ENCODE data around the gene TTC7B.

The TTC7B gene

GRCh38 chr14:90730206-90730766 lies 85.9 kb downstream of the TTC7B start:
- peak in 1 of 42 donors; percentile 40 for DNase-seq

DNA sequence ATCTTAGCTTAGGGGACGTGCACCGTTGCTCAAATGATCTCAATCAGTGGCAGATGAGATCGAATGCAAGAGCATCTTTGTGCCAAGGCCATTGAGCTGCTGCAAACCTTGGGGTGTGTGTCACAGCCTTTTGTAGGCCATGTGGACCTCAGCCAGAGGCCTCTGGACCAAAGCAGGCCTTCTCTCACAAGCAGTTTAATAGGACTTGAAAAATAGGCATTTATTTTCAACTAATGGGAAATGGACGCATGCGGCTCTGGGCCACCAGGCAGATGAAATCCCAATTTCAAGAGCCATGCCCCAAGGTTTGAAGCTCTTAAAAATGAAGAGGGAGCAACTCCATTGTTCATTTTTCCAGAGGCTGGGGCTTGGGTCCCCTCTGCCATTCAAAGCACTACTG lies 87.3 kb downstream of the TTC7B start:
- intact Hi-C loops (cut with DNase I), result no loop called here
- DNase-seq, result peak in 16 of 42 donors; percentile 24 to 79 (median 44)

More at GRCh38 chr14:90730206-90730766, 85.9 kb downstream of the TTC7B start:
- intact Hi-C loops (cut with DNase I), result no loop called here

DNA sequence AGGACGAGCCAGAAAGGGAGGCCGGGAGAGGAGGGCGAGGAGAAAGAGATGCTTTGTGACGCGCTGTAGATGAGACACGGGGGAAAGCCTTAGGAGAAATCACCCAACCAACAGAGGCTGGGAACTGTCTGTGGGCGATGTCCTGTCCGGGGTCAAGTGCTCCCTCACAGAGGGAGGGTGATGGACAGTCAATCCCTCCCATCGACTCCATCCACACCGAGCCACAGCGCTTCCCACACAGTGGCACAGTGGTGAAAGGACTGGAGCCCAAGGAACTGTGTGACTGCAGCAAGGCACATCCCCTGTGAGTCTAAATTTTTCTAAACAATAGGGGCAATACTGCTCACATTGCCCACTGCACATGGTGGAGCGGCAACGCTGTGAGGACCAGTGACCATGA lies 89.1 kb downstream of the TTC7B start:
- peak in 28 of 42 donors; percentile 18 to 75 (median 46) for DNase-seq
- intact Hi-C loops (cut with DNase I), result no loop called here

GRCh38 chr14:90726656-90727055 lies 89.6 kb downstream of the TTC7B start:
- peak in 41 of 42 donors; percentile 12 to 87 (median 67) for DNase-seq
- intact Hi-C loops (cut with DNase I), result no loop called here

GRCh38 chr14:90724866-90725265 lies 91.4 kb downstream of the TTC7B start:
- no peak for DNase-seq
- intact Hi-C loops (cut with DNase I), result no loop called here

DNA sequence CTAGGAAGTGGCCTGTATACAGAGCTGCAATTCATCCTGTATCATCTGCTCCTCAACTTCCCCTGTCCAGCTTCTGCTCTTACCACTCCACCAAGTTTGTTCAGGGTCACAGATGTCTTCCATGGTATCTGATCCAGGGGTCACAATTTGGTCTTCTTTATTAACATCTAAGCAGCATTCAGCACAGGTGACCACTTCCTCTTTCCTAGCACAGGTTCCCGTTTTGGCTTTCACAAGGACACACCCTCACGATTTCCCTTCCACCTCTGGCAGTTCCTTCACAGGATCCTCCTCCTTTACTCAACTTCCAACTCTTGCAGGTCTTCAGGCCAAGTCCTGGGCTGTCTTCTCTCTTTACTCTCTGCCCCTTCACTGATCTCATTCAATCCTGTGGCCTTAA lies 93.6 kb downstream of the TTC7B start:
- DNase-seq, result peak in 1 of 42 donors; percentile 31
- intact Hi-C loops (cut with DNase I), result no loop called here

DNA sequence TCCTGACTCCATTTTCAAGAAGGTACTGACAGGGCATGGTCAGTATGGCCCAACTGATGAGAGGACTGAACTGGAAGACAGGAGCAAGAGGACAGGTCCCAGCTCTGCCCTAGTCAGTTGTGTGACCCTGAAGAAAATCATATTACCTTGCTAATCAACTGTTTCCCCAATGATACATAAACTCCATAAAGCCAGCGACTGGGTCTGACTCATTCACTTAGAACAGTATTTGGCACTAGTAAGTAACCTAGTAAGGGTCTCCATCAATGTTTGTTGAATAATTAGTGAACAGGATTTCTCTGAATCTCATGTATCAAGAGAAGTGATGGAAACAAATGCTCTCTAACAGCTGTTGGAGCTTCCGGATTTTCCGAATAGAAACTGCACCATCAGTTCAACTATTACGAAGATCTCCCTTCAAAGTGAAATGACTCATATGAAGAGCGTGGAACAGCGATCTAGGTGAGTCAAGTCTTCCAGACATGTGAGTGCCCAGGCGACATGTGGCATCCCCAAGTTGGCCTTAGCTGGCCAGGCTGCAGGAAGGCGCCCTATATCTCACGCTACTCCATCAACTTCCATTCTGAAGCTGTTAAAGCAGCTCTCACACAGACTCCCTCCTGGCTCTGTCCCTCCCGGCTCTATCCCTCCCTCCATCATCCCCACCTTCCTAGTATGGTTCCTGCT lies 94.5 kb downstream of the TTC7B start:
- peak in 7 of 42 donors; percentile 27 to 54 (median 34) for DNase-seq
- intact Hi-C loops (cut with DNase I), result no loop called here

DNA sequence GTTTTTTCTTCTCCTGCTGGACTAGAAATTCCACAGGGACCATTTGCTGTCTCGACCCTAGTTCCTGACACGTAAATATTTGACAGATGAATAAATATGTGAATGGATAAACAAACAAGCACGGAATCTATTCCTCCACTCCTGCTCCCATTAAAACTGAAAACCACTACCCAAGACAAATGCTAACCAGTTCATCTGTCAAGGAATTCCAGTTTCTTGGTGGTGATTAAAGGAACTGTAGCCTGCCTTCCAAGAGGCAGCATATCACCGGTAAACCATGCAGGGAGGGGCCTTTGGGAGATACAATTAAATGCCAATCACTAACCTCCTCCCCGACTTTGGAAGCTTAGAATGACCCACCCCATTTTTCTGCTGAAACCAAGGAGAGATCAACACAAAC lies 95.4 kb downstream of the TTC7B start:
- intact Hi-C loops (cut with DNase I), result no loop called here
- peak in 1 of 42 donors; percentile 35 for DNase-seq

DNA sequence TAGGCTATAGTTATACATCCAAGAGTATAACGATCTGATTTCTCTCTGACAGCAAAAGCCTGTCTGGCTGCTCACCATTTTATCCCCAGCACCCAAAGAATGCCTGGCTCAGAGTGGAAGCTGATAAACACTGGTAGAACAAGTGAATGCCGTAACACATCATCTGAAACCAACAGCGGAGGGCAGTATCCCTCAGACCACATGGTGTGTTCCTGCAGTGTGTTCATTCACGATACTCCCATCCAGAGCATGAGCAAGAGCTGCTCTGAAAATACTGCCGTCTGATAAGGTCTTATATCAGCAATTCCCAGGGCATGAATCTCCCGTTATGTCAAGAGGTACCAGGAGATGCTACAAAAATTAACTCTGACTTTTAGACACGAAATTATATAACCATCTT lies 95.9 kb downstream of the TTC7B start:
- intact Hi-C loops (cut with DNase I), result no loop called here
- DNase-seq, result peak in 31 of 42 donors; percentile 29 to 83 (median 59)

DNA sequence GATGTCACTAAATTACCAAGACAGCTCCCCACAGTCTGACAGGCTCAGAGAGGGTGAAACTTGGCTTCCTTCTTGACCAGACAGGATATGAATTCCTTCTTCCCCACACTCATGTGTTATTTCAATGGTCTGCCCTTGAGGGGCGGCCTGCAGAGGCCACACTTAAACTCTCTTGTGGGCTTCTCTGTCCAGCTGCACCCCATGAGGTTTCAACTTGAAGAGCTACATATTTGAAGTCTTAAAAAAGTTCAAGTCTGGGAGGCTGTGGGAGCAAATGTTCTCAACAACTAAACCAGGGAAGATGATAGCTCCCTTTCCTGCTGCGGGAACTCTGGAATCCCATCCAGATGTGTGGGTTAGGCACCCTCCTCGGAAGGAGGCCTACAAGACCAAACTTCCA lies 98.3 kb downstream of the TTC7B start:
- intact Hi-C loops (cut with DNase I), result no loop called here
- DNase-seq, result peak in 1 of 42 donors; percentile 27

GRCh38 chr14:90715993-90716392 lies 100.2 kb downstream of the TTC7B start:
- no peak for DNase-seq
- intact Hi-C loops (cut with DNase I), result no loop called here

DNA sequence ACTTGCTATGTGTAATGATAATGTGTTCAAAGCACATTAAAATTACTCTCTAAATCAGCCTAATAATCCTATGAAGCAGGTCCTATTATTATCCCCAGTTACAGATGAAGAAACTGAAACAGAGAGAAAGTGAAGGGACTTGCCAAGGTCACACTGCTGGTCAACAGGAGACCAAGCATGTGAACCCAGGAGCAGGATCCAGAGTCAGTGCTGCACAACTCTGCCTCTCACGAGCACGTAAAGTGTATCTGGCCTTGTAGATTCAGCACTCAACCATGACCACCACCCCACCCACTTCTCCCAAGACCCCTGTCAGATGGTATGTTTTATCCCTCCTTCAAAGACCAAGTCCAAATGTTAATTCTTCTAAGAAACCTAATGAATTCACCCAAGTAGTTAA lies 100.7 kb downstream of the TTC7B start:
- intact Hi-C loops (cut with DNase I), result no loop called here

DNA sequence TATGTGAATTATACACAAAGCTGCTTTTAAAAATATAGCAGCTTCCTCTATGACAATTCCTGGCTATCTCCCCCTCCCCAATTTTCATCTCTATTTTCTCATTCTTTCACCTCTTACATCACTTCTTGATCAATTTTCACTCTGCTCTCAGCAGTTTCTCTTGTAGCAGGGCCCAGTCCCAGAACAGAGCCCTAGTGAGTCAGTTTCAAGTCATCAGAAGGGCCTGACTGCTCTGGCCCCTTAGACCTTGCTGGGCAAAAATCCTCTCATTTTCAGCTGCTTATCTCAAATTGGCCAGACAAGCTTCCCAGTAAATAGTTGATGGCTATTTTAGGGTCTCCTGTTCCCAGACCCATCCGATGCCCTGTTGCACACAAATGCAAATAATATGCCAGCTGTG lies 101.4 kb downstream of the TTC7B start:
- DNase-seq, result no peak
- intact Hi-C loops (cut with DNase I), result no loop called here

More for the DNA sequence above, 100.7 kb downstream of the TTC7B start:
- DNase-seq, result no peak

DNA sequence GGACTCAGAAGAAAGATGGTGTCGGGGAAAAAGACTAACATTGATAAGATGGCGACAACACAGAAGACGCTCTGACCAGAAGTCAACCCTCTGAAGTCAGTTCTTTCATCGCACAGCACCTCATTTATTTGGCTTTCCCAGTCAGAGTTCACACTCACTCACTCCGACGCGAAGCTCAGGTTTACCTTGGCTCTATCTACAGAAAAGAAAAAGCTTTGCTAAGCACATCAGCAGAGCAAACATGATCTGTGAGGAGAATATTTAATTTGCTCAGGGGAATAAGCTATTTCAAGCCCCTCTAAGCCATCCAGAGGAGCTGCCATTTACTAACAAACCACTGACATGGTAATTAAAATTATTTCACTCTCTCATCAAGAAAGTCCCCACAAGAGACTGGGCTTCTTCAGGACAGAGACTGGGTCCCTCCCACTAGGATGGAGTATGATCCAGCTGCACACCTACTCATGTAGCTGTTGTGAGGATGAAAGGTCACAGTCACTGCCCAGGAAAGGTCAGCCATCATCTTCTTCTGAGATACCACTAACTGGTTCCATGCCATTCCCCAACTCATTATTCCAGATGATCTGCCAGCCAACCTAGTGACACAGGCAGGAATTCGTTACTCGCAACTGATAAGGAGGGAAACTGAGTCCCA lies 111.4 kb downstream of the TTC7B start:
- intact Hi-C loops (cut with DNase I), result no loop called here

DNA sequence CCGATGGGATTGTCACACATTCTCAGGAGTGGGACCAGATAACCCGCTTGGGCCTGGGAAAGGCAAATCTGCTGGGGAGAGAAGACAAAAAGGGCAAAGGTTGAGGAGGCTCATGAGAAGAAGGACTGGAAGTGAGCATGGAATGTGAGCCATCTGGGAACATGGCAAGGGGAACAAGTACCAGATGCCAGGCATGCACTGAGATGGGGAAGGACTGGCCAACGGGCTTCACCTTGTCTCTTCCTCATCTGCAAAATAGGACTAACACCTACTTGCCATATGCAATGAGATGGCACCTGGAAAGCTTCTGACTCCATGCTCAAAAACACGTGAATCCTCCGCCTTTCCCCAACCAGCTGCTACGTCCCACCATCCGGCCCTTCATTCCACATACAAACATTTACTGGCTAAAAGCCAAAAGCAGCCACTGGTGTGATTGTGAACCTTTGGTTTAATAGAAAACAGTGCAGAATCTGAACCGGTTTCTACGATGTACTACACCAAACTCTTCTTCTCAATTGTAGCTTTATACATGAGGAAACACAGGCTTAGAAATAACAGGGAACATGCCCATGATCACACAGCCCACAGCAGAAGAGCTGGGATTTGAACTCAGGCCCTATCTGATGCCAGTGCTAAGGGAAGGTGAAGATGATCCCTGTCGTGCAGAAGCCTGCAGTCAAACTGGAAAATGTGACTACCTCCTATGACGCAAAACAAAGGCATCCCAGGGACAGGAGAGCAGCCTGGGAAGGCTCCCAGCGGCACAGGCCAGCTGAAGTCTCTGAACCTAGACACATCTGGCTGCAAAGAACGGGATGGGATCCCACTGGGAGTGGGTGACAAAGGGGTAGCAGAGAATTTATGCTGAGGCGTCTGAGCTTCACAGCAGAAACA lies 112.1 kb downstream of the TTC7B start:
- DNase-seq, result no peak
- intact Hi-C loops (cut with DNase I), result no loop called here

More for the DNA sequence above, 111.4 kb downstream of the TTC7B start:
- DNase-seq, result no peak

DNA sequence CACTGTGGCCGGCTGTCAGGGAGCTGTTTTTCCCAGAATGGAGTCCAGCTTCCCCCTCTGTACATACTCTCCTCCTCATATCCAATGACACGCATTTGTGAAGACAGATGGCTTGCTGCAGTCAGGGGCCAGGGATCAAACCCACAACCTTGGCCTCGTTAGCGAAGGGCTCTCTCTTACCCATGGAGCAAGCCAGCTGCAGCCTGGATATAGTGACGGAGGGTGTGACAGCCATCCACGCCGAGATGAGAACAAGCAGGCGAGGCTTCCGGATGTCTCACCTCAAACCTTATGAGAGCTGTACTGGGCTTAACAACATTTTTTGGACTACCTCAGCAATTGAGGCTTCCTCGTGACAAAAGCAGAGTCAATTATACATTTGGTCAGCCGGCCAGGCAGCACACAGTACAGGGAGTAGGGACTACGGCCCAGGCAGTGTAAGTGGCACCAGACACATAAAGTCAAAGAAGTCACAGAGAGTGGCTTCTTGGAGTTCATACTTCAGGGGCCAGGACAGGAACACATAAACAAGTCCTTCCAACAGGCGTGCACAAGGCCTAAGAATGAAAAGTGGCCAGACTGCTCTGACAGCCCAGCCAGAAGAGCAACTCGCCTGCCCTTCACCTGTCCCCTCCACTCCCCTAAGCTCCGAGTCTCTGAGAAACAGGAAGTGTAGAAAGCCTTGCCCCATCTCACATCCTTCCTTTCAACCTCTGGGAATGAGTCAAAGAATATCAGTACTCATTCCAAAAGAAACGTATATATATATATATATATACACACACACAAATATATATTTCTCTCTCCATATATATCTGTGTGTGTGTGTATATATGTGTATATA lies 115.1 kb downstream of the TTC7B start:
- intact Hi-C loops (cut with DNase I), result no loop called here

DNA sequence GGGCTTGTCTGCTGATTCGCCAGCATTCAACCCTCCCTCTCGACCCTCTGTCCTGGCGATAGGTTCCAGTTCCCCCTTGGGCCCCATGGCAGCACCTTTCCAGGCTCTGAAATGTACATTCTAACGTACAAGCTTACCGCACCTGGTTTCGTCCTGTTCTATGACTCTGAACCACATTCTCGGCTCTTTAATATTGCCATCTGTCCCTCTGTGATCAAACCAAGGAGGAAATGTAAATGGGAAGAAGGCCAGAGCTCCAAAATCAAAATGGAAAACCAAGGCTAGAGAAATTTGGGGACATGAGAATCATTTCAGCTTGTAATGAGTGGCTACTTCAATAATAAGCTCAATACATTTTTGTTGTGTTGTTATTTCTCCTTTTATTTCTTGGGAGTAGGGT lies 117.2 kb downstream of the TTC7B start:
- no peak for DNase-seq
- intact Hi-C loops (cut with DNase I), result loop anchor here (5.0 to 10.0 kb wide), 2 partner anchors 302 to 394 kb away; partner anchors contain the start of gene CALM1

More for the DNA sequence above, 115.1 kb downstream of the TTC7B start:
- no peak for DNase-seq

GRCh38 chr14:90698379-90698869 lies 117.8 kb downstream of the TTC7B start:
- intact Hi-C loops (cut with DNase I), result loop anchor here (5.0 to 10.0 kb wide), 2 partner anchors 301 to 394 kb away; partner anchors contain the start of gene CALM1
- peak; percentile 40 to 87 (median 72) for DNase-seq

All from head of caudate nucleus (tissue), 42 donors.